Endothelial cell (in vitro differentiated cells): ENCODE results near the gene TEX11. TPM values are rescaled to one million over a fixed set of nuclear protein-coding genes. Genes with fewer than 3 reads are reported as not detected.

Source experiments
- DNase-seq: peaks from one replicate; pipeline ENCODE4 v3.0.0; 2021; ENCODE audit warnings: low spot score
- H3K27ac Mint-ChIP-seq: one replicate; pipeline ENCODE4 v1.8.0; 2021; ENCODE audit warnings: mixed read lengths, inconsistent platforms; ENCODE audit not compliant: unreplicated experiment
- H3K27me3 Mint-ChIP-seq: one replicate; pipeline ENCODE4 v1.8.0; 2021; ENCODE audit warnings: mild to moderate bottlenecking, moderate library complexity, mixed read lengths, inconsistent platforms; ENCODE audit not compliant: unreplicated experiment
- H3K36me3 Mint-ChIP-seq: one replicate; pipeline ENCODE4 v1.8.0; 2021; ENCODE audit warnings: mild to moderate bottlenecking, low read depth, mixed read lengths, inconsistent platforms; ENCODE audit not compliant: unreplicated experiment
- H3K4me1 Mint-ChIP-seq: one replicate; pipeline ENCODE4 v1.8.0; 2021; ENCODE audit warnings: mild to moderate bottlenecking, mixed read lengths, inconsistent platforms; ENCODE audit not compliant: unreplicated experiment
- H3K4me3 Mint-ChIP-seq: one replicate; pipeline ENCODE4 v1.8.0; 2021; ENCODE audit warnings: mild to moderate bottlenecking, mixed read lengths, inconsistent platforms; ENCODE audit not compliant: unreplicated experiment
- H3K9me3 Mint-ChIP-seq: one replicate; pipeline ENCODE4 v1.8.0; 2021; ENCODE audit warnings: mixed read lengths, inconsistent platforms; ENCODE audit not compliant: unreplicated experiment
- CTCF ChIP-seq: fragments of 200-600 bp; sonication (generic); IDR thresholded peaks from one replicate; pipeline ENCODE4 v1.5.0; 2021; ENCODE audit warnings: antibody characterized with exemption; ENCODE audit not compliant: unreplicated experiment
- total RNA-seq: library from RNA; stranded (reverse); fragmentation: NEBNext Ultra II Directional; extraction: Animal tissue kit (Norgen Biotek cat#: 25700); gene quantifications from one replicate; pipeline ENCODE4 v1.2.1, GENCODE V29; 2021; ENCODE audit not compliant: unreplicated experiment

The TEX11 gene
- total RNA-seq, 1 donor from 2014 or later = not detected

- Mint-ChIP-seq H3K27ac (no peak overlapping the region), H3K9me3 (no peaks in the 10 kb centered on the region), H3K4me3 (no peak overlapping the region)
These were observed 354.0 kb downstream of the TEX11 start for GRCh38 chrX:70554523-70554922.

DNA sequence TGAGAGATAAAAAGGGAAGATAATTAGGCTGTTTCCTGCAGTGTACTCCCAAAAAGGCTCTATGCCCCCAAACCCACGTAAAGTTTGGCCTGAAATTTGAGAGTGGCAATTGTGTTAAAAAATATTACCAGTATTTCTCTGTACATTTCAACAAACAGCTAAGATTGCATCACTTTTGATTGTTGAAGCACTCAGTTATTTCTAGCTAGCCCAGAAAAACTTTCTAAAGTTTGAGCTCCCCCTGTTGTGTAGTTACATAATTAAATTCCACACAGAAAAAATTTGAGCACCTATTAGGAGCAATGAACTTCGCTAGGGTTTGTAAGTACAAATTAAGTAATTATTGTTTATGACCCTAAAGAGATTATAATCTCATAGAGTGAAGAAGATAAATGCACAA is 354.4 kb downstream of the TEX11 start:
- TF ChIP-seq CTCF = no peak
- no peak overlapping the region for H3K4me3 Mint-ChIP-seq
- no peak for DNase-seq
- H3K9me3 Mint-ChIP-seq = no peaks in the 10 kb centered on the region
- no peaks in the 10 kb centered on the region for H3K27me3 Mint-ChIP-seq
- H3K27ac Mint-ChIP-seq = no peak overlapping the region
- no peaks in the 10 kb centered on the region for H3K4me1 Mint-ChIP-seq
- H3K36me3 Mint-ChIP-seq = no peaks in the 10 kb centered on the region

More at GRCh38 chrX:70554523-70554922, 354.0 kb downstream of the TEX11 start:
- H3K36me3 Mint-ChIP-seq = no peaks in the 10 kb centered on the region
- DNase-seq = no peak
- no peaks in the 10 kb centered on the region for H3K4me1 Mint-ChIP-seq
- no peak for TF ChIP-seq CTCF
- no peaks in the 10 kb centered on the region for H3K27me3 Mint-ChIP-seq

- no peak for TF ChIP-seq CTCF
- no peaks in the 10 kb centered on the region for H3K27me3 Mint-ChIP-seq
- H3K4me3 Mint-ChIP-seq = no peak overlapping the region
- no peak for DNase-seq
- H3K27ac Mint-ChIP-seq = no peak overlapping the region
- no peaks in the 10 kb centered on the region for H3K36me3 Mint-ChIP-seq
- no peaks in the 10 kb centered on the region for H3K9me3 Mint-ChIP-seq
- H3K4me1 Mint-ChIP-seq = no peaks in the 10 kb centered on the region
These were observed 355.0 kb downstream of the TEX11 start for GRCh38 chrX:70553516-70553915.

GRCh38 chrX:70552130-70552704 is 356.3 kb downstream of the TEX11 start:
- Mint-ChIP-seq H3K36me3 (no peaks in the 10 kb centered on the region), H3K27ac (no peak overlapping the region), H3K4me1 (no peaks in the 10 kb centered on the region), H3K27me3 (no peaks in the 10 kb centered on the region), H3K4me3 (no peak overlapping the region), H3K9me3 (no peaks in the 10 kb centered on the region)
- TF ChIP-seq CTCF = no peak
- no peak for DNase-seq

DNA sequence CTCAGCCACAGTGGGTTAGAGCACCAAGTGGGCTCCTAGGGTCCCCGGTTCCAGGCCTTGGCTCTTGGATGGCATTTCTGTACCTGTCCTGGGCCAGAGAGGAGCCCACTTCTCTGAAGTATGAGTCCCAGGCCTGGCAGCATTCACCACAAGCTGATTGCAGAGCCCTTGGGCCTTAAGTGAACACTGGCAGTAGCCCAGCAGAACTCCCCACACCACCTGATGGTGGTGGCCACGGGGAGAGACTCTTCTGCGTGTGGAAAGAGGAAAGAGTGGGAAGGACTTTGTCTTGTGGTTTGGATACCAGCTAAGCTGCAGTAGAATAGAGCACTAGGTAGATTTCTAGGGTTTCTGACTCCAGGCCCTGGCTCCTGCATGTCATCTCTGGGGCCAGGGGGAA is 359.1 kb downstream of the TEX11 start:
- no peak for TF ChIP-seq CTCF
- H3K4me1 Mint-ChIP-seq = no peaks in the 10 kb centered on the region
- no peaks in the 10 kb centered on the region for H3K9me3 Mint-ChIP-seq
- no peak overlapping the region for H3K27ac Mint-ChIP-seq
- no peak for DNase-seq
- no peaks in the 10 kb centered on the region for H3K36me3 Mint-ChIP-seq
- H3K4me3 Mint-ChIP-seq = no peak overlapping the region
- peaks cover 1% of the 10 kb centered on the region for H3K27me3 Mint-ChIP-seq
